Calu3 (cell line): Measurements from ENCODE around the gene SEC22C. TPM values are rescaled to one million over a fixed set of nuclear protein-coding genes. Genes with fewer than 3 reads are reported as not detected.

ENCODE experiments used
- BruUV-seq: library from RNA; stranded (reverse); fragments of 400-500 nt; replicated peaks from 2 replicates; lab custom pipeline; 2021; lab: Mats Ljungman, UMichigan
- CTCF ChIA-PET: fragments of 300-600 bp; sonication (Branson Sonifier 250); formaldehyde crosslinking; loops from one replicate; lab custom pipeline; 2022; ENCODE audit warnings: antibody characterized with exemption; lab: Charles Lee
- DNase-seq: peaks from one replicate; pipeline ENCODE4 v3.0.0; 2022
- H3K27ac Mint-ChIP-seq: one replicate; pipeline ENCODE4 v1.8.0; 2022; ENCODE audit warnings: mixed read lengths; ENCODE audit not compliant: unreplicated experiment
- H3K27me3 Mint-ChIP-seq: one replicate; pipeline ENCODE4 v1.8.0; 2022; ENCODE audit warnings: mixed read lengths; ENCODE audit not compliant: unreplicated experiment
- H3K36me3 Mint-ChIP-seq: one replicate; pipeline ENCODE4 v1.8.0; 2022; ENCODE audit warnings: mild to moderate bottlenecking, moderate library complexity, mixed read lengths; ENCODE audit not compliant: insufficient read depth, unreplicated experiment
- H3K4me1 Mint-ChIP-seq: one replicate; pipeline ENCODE4 v1.8.0; 2022; ENCODE audit warnings: mild to moderate bottlenecking, low read depth, mixed read lengths; ENCODE audit not compliant: unreplicated experiment
- H3K4me3 Mint-ChIP-seq: one replicate; pipeline ENCODE4 v1.8.0; 2022; ENCODE audit warnings: mild to moderate bottlenecking, low read depth, moderate library complexity, mixed read lengths; ENCODE audit not compliant: unreplicated experiment
- H3K9me3 Mint-ChIP-seq: one replicate; pipeline ENCODE4 v1.8.0; 2022; ENCODE audit warnings: low read depth, mixed read lengths; ENCODE audit not compliant: unreplicated experiment
- intact Hi-C: fragments of 100-400 bp; cut with micrococcal nuclease; formaldehyde crosslinking; loops from one replicate; pipeline ENCODE4 v1.10.0; 2022; ENCODE audit not compliant: unreplicated experiment
- total RNA-seq: library from RNA; stranded (reverse); gene quantifications from 2 replicates; pipeline ENCODE4 v1.2.3, GENCODE V29; 2022
- TF ChIP-seq, protein P1 (sequence below): fragments of 200-600 bp; IDR thresholded peaks from one replicate; pipeline ENCODE4 v1.8.0; 2022; ENCODE audit warnings: antibody characterized with exemption; ENCODE audit not compliant: unreplicated experiment

Gene SEC22C
- total RNA-seq, 1 experiment from 2014 or later = 42.3 TPM

GRCh38 chr3:42501681-42502428, 79.9 kb downstream of the SEC22C start:
- Mint-ChIP-seq H3K27ac (peak overlapping the region; percentile 72), H3K27me3 (peaks cover 18% of the 10 kb centered on the region)

DNA sequence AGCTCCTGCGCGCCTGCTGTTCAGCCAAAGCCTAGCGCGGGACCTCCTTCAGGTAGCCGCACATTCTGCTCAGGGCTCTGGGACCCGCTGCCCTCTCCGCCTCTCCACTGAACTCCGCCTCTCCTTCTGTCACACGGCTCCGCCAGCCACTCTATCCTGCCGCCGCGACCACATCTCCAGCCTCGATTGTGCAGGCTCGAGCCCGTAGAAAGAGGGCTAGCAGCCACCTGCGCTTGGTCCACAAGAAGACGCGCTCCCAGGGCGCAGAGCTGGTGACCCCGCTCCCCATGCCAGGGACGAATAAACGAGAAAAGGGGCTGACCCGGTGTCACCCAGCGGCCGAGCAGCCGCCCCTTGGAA, 80.5 kb downstream of the SEC22C start:
- BruUV-seq = no TSS peak
- TF ChIP-seq, protein P1, sequence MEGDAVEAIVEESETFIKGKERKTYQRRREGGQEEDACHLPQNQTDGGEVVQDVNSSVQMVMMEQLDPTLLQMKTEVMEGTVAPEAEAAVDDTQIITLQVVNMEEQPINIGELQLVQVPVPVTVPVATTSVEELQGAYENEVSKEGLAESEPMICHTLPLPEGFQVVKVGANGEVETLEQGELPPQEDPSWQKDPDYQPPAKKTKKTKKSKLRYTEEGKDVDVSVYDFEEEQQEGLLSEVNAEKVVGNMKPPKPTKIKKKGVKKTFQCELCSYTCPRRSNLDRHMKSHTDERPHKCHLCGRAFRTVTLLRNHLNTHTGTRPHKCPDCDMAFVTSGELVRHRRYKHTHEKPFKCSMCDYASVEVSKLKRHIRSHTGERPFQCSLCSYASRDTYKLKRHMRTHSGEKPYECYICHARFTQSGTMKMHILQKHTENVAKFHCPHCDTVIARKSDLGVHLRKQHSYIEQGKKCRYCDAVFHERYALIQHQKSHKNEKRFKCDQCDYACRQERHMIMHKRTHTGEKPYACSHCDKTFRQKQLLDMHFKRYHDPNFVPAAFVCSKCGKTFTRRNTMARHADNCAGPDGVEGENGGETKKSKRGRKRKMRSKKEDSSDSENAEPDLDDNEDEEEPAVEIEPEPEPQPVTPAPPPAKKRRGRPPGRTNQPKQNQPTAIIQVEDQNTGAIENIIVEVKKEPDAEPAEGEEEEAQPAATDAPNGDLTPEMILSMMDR = no peak
- no peaks in the 10 kb centered on the region for H3K9me3 Mint-ChIP-seq
- peak overlapping the region; percentile 80 for H3K4me3 Mint-ChIP-seq
- CTCF ChIA-PET = interaction anchor here (0.9 kb wide), 1 partner anchor 58 kb away, joined by 3 read pairs; no protein-coding TSS in a partner anchor
- intact Hi-C loops = no loop called here
- DNase-seq = no peak
- peaks cover 18% of the 10 kb centered on the region for H3K27me3 Mint-ChIP-seq
- peaks cover 25% of the 10 kb centered on the region for H3K36me3 Mint-ChIP-seq
- no peak overlapping the region for H3K27ac Mint-ChIP-seq
- peaks cover 38% of the 10 kb centered on the region for H3K4me1 Mint-ChIP-seq

More at GRCh38 chr3:42501681-42502428, 79.9 kb downstream of the SEC22C start:
- BruUV-seq = no TSS peak
- peak; percentile 79 for DNase-seq
- Mint-ChIP-seq H3K9me3 (no peaks in the 10 kb centered on the region), H3K4me3 (peak overlapping the region; percentile 80), H3K36me3 (peaks cover 23% of the 10 kb centered on the region), H3K4me1 (peaks cover 34% of the 10 kb centered on the region)
- TF ChIP-seq, protein P1 = peak; percentile 22
- intact Hi-C loops = no loop called here
- CTCF ChIA-PET = interaction anchor here (0.5 to 1.2 kb wide), 12 partner anchors 10 to 411 kb away, joined by 3 to 9 read pairs (median 4); no protein-coding TSS in a partner anchor

GRCh38 chr3:42500909-42501308, 80.9 kb downstream of the SEC22C start:
- TF ChIP-seq, protein P1 = no peak
- Mint-ChIP-seq H3K27ac (no peak overlapping the region), H3K27me3 (peaks cover 18% of the 10 kb centered on the region), H3K9me3 (no peaks in the 10 kb centered on the region), H3K4me3 (peak overlapping the region; percentile 80), H3K36me3 (peaks cover 25% of the 10 kb centered on the region), H3K4me1 (peaks cover 42% of the 10 kb centered on the region)
- CTCF ChIA-PET = interaction anchor here (0.9 kb wide), 1 partner anchor 57 kb away, joined by 3 read pairs; no protein-coding TSS in a partner anchor
- DNase-seq = no peak
- BruUV-seq = no TSS peak
- intact Hi-C loops = no loop called here

DNA sequence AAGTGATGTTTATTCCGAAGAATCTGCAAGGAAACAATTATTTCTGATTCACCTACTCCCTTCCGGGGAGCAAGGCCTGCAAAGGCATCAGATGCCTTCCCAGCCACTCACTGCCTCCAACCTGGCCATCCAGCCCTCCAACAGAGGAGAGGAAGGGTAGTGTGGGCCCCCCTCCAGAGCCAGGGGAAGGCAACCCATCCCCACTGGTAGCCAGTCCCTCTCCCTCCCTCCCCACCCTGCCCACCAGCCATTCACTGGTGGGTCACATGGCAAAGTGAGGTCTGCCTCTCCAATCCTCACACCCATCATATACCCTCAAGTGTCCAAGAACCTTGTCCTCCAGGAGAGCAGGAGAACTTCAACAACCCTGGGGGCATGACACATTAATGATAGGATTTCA, 81.7 kb downstream of the SEC22C start:
- Mint-ChIP-seq H3K4me3 (peak overlapping the region; percentile 80), H3K27ac (no peak overlapping the region), H3K27me3 (peaks cover 18% of the 10 kb centered on the region), H3K9me3 (no peaks in the 10 kb centered on the region), H3K36me3 (peaks cover 25% of the 10 kb centered on the region), H3K4me1 (peaks cover 44% of the 10 kb centered on the region)
- TF ChIP-seq, protein P1 = no peak
- no TSS peak for BruUV-seq
- intact Hi-C loops = no loop called here
- no peak for DNase-seq
- CTCF ChIA-PET = no interaction called here
